Activated CD8-positive, alpha-beta memory T cell treated with anti-CD3 and anti-CD28 coated beads for 4 hours (primary cell): ENCODE results near the gene ITSN1.
"Not testable (repeated sequence)": the region's sequence is repeated elsewhere in the genome, so short reads cannot be mapped to it uniquely, and the experiment has no call there.

ENCODE experiments used
- DNase-seq, 2 donors: peaks; one replicate each; pipeline ENCODE4 v3.0.0-alpha.2; 2020; ENCODE audit warnings: low read depth in 2 of 2

Gene ITSN1

GRCh38 chr21:33682992-33683627, 40.8 kb downstream of the ITSN1 start:
- DNase-seq = no peak

- no peak for DNase-seq
Observed at GRCh38 chr21:33684068-33684467, 41.8 kb downstream of the ITSN1 start.

GRCh38 chr21:33684923-33685560, 42.7 kb downstream of the ITSN1 start:
- DNase-seq = no peak

- no peak for DNase-seq
Observed at GRCh38 chr21:33685613-33686197, 43.4 kb downstream of the ITSN1 start.

DNA sequence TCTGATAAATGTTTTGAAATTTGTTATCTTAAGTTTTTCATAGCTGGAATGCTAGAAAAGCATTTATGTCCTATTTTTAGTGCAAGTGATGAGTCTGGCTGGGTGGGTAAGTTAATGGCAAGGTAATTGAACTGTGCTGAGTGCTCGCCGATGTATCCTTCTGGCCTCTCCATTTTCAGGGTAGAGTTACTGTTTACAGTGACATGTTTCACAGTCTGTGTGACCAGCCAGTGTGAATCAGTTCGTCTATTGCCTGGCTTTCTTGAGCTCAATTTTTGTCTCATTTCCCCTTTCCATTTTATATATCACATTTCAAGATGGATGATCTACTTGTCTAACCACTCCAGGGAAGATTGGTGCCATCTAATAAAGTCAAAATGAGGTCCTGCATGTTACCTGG, 44.1 kb downstream of the ITSN1 start:
- DNase-seq = no peak

DNA sequence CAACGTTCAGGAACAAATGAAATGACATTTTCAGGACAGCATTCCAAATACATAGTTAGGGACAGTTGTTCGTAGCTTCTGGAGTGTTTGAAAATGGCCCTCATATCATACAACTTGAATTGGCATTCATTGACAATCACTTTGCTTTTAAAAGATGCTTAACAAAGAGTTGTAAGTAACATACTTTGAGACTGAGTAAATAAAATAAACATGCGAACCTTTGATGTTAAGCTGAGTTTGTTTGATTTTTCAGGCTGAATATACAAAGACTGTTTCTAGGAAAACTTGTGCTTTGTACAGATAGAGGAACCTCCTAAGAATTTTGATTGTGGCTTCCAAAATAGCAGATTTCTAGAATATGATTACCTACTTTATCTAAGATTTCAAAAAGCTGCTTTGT, 45.3 kb downstream of the ITSN1 start:
- DNase-seq = no peak

DNA sequence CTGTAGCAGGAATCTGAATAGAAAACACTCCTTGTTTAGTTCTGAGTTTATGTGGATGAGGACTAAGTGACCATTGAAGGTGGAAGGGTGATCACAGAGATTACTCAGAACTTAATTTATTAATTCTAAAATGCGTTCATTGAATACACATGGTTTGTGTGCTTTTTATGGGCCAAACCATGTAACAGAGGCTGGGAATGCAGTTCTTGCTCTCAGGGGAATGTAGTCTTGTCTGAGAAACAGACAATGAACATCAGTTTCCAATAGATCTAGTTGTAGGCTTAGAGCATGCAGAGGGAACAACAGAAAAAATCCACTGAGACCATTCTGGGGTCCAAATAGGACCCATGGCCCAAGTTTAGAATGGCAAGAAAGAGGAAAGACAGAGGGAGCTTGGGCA, 46.1 kb downstream of the ITSN1 start:
- DNase-seq = no peak

GRCh38 chr21:33690874-33691273, 48.6 kb downstream of the ITSN1 start:
- DNase-seq = no peak

GRCh38 chr21:33691945-33692603, 49.8 kb downstream of the ITSN1 start:
- no peak for DNase-seq

GRCh38 chr21:33695813-33696212, 53.5 kb downstream of the ITSN1 start:
- DNase-seq = no peak

DNA sequence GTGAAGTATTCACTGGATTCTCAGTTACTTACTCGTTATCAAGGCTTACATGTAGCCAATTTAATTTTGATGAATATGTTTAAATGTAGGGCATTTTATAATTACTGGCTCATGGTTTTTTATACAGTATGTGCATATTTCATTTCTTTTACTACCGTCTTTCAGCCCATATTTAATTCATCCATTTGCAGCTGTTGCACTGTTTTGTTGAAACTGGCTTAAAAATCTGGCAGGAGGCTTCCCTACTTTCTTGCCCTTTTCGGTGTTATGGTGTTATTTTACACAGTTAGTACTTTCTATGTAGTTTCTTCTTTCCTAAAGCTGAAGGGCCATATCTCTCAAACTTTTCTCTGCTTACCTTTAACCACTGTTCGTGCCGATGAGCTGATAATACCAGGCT, 54.2 kb downstream of the ITSN1 start:
- no peak for DNase-seq

GRCh38 chr21:33698087-33698860, 56.0 kb downstream of the ITSN1 start:
- no peak for DNase-seq

- DNase-seq = no peak
Observed at GRCh38 chr21:33699277-33699676, 57.0 kb downstream of the ITSN1 start.

GRCh38 chr21:33700491-33700890, 58.2 kb downstream of the ITSN1 start:
- no peak for DNase-seq

- DNase-seq = no peak
Observed at GRCh38 chr21:33703750-33704606, 61.7 kb downstream of the ITSN1 start.

- no peak for DNase-seq
Observed at GRCh38 chr21:33707846-33708245, 65.5 kb downstream of the ITSN1 start.

DNA sequence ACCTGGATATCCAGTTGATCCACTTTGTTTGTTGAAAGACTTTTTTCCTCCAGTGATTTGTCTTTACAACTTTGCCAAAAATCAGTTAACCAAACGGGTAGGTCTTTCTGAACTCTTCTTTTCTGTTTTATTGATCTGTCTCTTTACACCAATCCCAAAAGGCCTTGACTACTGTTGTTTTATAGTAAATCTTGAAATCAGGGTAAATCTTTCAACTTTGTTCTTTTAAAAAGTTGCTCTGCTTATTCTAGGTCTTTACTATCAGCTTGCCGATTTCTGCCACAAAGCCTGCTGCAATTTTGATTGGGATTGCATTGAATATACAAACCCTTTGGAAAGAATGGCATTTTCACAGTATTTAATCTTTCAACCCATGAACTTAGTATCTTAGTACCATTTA, 66.6 kb downstream of the ITSN1 start:
- DNase-seq = no peak

- DNase-seq = no peak
Observed at GRCh38 chr21:33712022-33712803, 69.9 kb downstream of the ITSN1 start.

DNA sequence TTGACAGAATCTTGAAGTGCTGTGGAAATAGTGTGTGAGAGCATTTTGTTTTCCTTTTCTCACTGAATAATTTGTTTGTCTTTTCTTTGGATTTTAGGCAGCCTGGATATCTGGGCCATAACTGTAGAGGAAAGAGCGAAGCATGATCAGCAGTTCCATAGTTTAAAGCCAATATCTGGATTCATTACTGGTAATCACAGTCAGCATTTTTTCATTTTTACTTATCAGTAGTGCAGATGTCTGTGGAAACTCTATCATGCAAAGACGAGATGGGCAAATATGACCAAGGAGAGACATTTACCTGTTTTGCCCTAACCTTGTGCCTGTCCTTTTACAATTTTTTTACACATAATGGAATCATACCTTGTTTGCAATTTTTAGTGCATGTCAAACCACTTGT, 78.8 kb downstream of the ITSN1 start:
- DNase-seq = no peak

- not testable (repeated sequence) for DNase-seq
Observed at GRCh38 chr21:33729139-33729538, 86.8 kb downstream of the ITSN1 start.
